AG09309 (cell line): ENCODE data around the gene CDK17.
"Not testable (repeated sequence)": the region's sequence is repeated elsewhere in the genome, so short reads cannot be mapped to it uniquely, and the experiment has no call there.

Experiments used
- DNase-seq: peaks from one replicate; pipeline ENCODE4 v3.0.0-alpha.2; 2010; ENCODE audit warnings: low read depth
- H3K4me3 ChIP-seq: 2 replicates; pipeline ENCODE4 v1.5.1; 2011; ENCODE audit warnings: mild to moderate bottlenecking, low read depth, low read length, moderate library complexity; ENCODE audit not compliant: control insufficient read depth
- CTCF ChIP-seq: IDR thresholded peaks from 2 replicates; pipeline ENCODE4 v1.5.1; 2011; ENCODE audit warnings: mild to moderate bottlenecking, low read depth, low read length, inconsistent platforms; ENCODE audit not compliant: insufficient read depth, control insufficient read depth; ENCODE audit errors: missing control alignments

Gene CDK17

GRCh38 chr12:96352161-96352835 is 47.9 kb downstream of the CDK17 start:
- no peak for DNase-seq
- TF ChIP-seq CTCF, result no peak
- no peak overlapping the region for H3K4me3 ChIP-seq

GRCh38 chr12:96350982-96351381 is 49.3 kb downstream of the CDK17 start:
- TF ChIP-seq CTCF, result no peak
- no peak for DNase-seq
- H3K4me3 ChIP-seq, result no peak overlapping the region

GRCh38 chr12:96347130-96347699 is 53.0 kb downstream of the CDK17 start:
- no peak overlapping the region for H3K4me3 ChIP-seq
- no peak for TF ChIP-seq CTCF
- DNase-seq, result no peak

GRCh38 chr12:96346716-96347115 is 53.5 kb downstream of the CDK17 start:
- not testable (repeated sequence) for DNase-seq, H3K4me3 ChIP-seq

- H3K4me3 ChIP-seq, result no peak overlapping the region
- no peak for DNase-seq
- no peak for TF ChIP-seq CTCF
Observed at GRCh38 chr12:96344124-96344695, 56.0 kb downstream of the CDK17 start.

- no peak overlapping the region for H3K4me3 ChIP-seq
- no peak for DNase-seq
- TF ChIP-seq CTCF, result no peak
Observed at GRCh38 chr12:96343347-96343954, 56.8 kb downstream of the CDK17 start.

GRCh38 chr12:96339666-96340065 is 60.6 kb downstream of the CDK17 start:
- DNase-seq, result not testable (repeated sequence)

More at GRCh38 chr12:96339666-96340065, 60.6 kb downstream of the CDK17 start:
- H3K4me3 ChIP-seq, result not testable (repeated sequence)
